ENCODE measurements around the gene BDH1.

Gene BDH1

GRCh38 chr3:197508051-197508451 is 47.7 kb downstream of the BDH1 start:
- TF ChIP-seq, protein P1, sequence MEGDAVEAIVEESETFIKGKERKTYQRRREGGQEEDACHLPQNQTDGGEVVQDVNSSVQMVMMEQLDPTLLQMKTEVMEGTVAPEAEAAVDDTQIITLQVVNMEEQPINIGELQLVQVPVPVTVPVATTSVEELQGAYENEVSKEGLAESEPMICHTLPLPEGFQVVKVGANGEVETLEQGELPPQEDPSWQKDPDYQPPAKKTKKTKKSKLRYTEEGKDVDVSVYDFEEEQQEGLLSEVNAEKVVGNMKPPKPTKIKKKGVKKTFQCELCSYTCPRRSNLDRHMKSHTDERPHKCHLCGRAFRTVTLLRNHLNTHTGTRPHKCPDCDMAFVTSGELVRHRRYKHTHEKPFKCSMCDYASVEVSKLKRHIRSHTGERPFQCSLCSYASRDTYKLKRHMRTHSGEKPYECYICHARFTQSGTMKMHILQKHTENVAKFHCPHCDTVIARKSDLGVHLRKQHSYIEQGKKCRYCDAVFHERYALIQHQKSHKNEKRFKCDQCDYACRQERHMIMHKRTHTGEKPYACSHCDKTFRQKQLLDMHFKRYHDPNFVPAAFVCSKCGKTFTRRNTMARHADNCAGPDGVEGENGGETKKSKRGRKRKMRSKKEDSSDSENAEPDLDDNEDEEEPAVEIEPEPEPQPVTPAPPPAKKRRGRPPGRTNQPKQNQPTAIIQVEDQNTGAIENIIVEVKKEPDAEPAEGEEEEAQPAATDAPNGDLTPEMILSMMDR (IDR thresholded peaks at IDR 0.05; ENCODE audit: low read length, missing control alignments) = no peak

DNA sequence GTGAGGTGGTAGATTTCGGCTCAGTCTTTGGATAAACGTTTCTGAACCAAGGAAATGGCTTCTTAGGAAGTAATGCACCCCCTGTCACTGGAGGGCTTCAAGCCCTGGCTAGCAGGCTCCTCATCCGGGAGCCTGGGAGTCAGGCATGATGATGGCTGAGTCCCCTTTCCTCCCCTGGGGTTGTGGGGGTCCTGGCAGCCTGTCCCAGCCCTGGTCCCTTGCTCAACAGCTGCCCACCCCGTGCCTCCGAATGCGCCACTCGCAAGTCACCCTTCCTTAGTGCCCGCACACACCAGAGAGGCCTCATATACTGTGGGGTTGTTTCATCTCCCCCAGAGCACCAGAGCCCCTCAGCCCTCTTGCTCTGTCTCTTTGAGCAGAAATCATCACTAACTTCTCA is 48.2 kb downstream of the BDH1 start:
- TF ChIP-seq, protein P1 (IDR thresholded peaks at IDR 0.05; ENCODE audit: low read length, missing control alignments) = no peak
- no peak overlapping the region for H3K4me3 ChIP-seq (replicated peaks; ENCODE audit: low read depth, low read length)
- DNase-seq (ENCODE audit: low read depth) = no peak

More at GRCh38 chr3:197508051-197508451, 47.7 kb downstream of the BDH1 start:
- no peak for DNase-seq (ENCODE audit: low read depth)
- no peak overlapping the region for H3K4me3 ChIP-seq (replicated peaks; ENCODE audit: low read depth, low read length)

- no peak for DNase-seq (ENCODE audit: low read depth)
- TF ChIP-seq, protein P1 (IDR thresholded peaks at IDR 0.05; ENCODE audit: low read length, missing control alignments) = no peak
- no peak overlapping the region for H3K4me3 ChIP-seq (replicated peaks; ENCODE audit: low read depth, low read length)
Observed at GRCh38 chr3:197507081-197507480, 48.7 kb downstream of the BDH1 start.

- no peak for DNase-seq (ENCODE audit: low read depth)
- no peak overlapping the region for H3K4me3 ChIP-seq (replicated peaks; ENCODE audit: low read depth, low read length)
- TF ChIP-seq, protein P1 (IDR thresholded peaks at IDR 0.05; ENCODE audit: low read length, missing control alignments) = no peak
Observed at GRCh38 chr3:197505796-197506548, 49.8 kb downstream of the BDH1 start.

DNA sequence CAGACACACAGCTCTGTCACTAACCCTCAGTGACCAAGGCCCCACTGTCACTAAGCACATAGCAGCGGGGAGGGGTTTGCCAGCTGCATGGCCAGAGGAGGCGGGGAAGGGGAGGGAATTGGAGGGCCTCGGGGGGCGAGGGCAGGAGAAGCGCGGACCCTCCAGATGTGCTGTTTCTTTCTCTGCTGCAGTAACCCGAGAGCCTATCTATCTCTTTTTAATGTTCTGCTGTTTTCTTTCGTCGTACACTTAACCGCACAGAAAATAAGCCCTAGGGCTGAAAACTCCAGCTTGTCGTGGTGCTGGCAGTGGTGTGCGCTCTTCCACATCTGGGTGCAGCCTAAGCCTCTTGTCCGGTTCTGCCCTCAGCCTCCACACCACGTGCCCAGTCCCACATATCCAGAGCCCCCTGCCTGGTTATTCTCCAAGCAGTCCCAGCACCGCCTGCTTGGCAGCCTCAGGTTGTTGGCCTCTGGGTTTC is 51.1 kb downstream of the BDH1 start:
- no peak overlapping the region for H3K4me3 ChIP-seq (replicated peaks; ENCODE audit: low read depth, low read length)
- TF ChIP-seq, protein P1 (IDR thresholded peaks at IDR 0.05; ENCODE audit: low read length, missing control alignments) = no peak
- no peak for DNase-seq (ENCODE audit: low read depth)

DNA sequence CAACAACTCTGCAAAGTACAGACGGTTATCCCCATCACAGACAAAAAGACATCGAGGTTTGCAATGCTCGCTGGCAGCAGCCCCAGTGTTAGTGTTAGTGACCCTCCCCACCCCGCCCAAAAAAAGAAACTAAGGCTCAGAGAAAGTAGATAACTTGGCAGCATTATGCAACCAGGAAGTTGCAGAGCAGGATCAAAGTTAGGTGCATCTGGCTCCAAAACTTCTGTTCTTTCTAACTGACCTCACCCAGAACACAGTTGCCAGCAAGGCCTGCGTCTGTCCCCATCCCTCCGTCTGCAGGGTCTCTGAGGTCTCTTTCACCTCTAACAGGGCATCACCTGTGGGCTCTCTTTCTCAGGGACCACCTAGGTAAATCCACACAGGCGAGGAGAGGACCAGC is 51.5 kb downstream of the BDH1 start:
- TF ChIP-seq, protein P1 (IDR thresholded peaks at IDR 0.05; ENCODE audit: low read length, missing control alignments) = no peak
- DNase-seq (ENCODE audit: low read depth) = no peak
- no peak overlapping the region for H3K4me3 ChIP-seq (replicated peaks; ENCODE audit: low read depth, low read length)

DNA sequence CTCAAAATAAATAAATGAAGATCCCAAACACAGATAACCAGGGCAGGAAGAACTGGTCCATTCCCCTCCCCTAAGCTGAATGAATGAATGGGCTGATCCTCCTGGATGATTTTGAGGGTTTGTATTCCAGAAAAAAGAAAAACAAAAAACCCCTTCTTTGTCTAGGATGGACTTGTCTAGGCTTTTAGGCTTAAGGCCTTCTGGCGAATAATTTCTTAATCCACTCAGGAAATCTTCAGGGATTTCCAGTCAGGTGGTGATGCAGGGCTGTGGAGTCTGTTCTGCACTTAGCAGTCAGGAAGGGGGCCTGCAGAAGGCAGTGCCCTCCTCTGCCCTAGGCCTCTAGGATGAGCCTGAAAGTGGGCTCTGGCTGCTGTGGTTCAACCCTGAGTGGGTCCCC is 52.1 kb downstream of the BDH1 start:
- no peak overlapping the region for H3K4me3 ChIP-seq (replicated peaks; ENCODE audit: low read depth, low read length)
- TF ChIP-seq, protein P1 (IDR thresholded peaks at IDR 0.05; ENCODE audit: low read length, missing control alignments) = no peak
- no peak for DNase-seq (ENCODE audit: low read depth)
